HCEC 1CT (cell line): ENCODE results near the gene MARCHF2.
"Not testable (repeated sequence)": the region's sequence is repeated elsewhere in the genome, so short reads cannot be mapped to it uniquely, and the experiment has no call there.

Experiments
- DNase-seq: peaks from one replicate; pipeline ENCODE4 v3.0.0-alpha.2; 2017

The MARCHF2 gene

GRCh38 chr19:8387688-8388611, 25.2 kb upstream of the MARCHF2 start:
- no peak for DNase-seq

- DNase-seq, result no peak
Observed at GRCh38 chr19:8388612-8388958, 24.5 kb upstream of the MARCHF2 start.

- DNase-seq, result peak; percentile 100
Observed at GRCh38 chr19:8389891-8390616, 23.1 kb upstream of the MARCHF2 start, which contains the start of gene RAB11B. TSS of gene RAB11B (plus strand) at chr19:8390360. CDS start at chr19:8390417, 57 bp downstream.

GRCh38 chr19:8390617-8390981, 22.5 kb upstream of the MARCHF2 start:
- DNase-seq, result peak; percentile 88

GRCh38 chr19:8391198-8392016, 21.7 kb upstream of the MARCHF2 start:
- no peak for DNase-seq

- DNase-seq, result no peak
Observed at GRCh38 chr19:8392017-8392591, 21.0 kb upstream of the MARCHF2 start.

GRCh38 chr19:8393192-8393870, 19.8 kb upstream of the MARCHF2 start:
- DNase-seq, result no peak

- DNase-seq, result no peak
Observed at GRCh38 chr19:8393871-8394250, 19.2 kb upstream of the MARCHF2 start.

- no peak for DNase-seq
Observed at GRCh38 chr19:8395621-8396082, 17.5 kb upstream of the MARCHF2 start.

GRCh38 chr19:8396185-8396562, 16.9 kb upstream of the MARCHF2 start:
- no peak for DNase-seq

GRCh38 chr19:8396563-8397203, 16.4 kb upstream of the MARCHF2 start:
- peak; percentile 46 for DNase-seq

GRCh38 chr19:8397271-8397670, 15.8 kb upstream of the MARCHF2 start:
- DNase-seq, result no peak

GRCh38 chr19:8397746-8398310, 15.3 kb upstream of the MARCHF2 start:
- no peak for DNase-seq

- DNase-seq, result no peak
Observed at GRCh38 chr19:8398311-8398771, 14.8 kb upstream of the MARCHF2 start.

- no peak for DNase-seq
Observed at GRCh38 chr19:8399681-8400188, 13.4 kb upstream of the MARCHF2 start.

GRCh38 chr19:8401981-8402411, 11.1 kb upstream of the MARCHF2 start:
- DNase-seq, result no peak

GRCh38 chr19:8403098-8403819, 9.8 kb upstream of the MARCHF2 start:
- no peak for DNase-seq

- DNase-seq, result no peak
Observed at GRCh38 chr19:8403820-8404109, 9.3 kb upstream of the MARCHF2 start.

GRCh38 chr19:8404391-8405151, 8.5 kb upstream of the MARCHF2 start:
- DNase-seq, result no peak

GRCh38 chr19:8410718-8411117, 2.4 kb upstream of the MARCHF2 start:
- DNase-seq, result not testable (repeated sequence)
